ENCODE measurements around the gene IL18BP.

GRCh38 chr11:72002841-72003775 is 4.4 kb downstream of the IL18BP start:
- TF ChIP-seq CTCF (IDR thresholded peaks at IDR 0.05; ENCODE audit: insufficient read depth, low read length, poor library complexity, severe bottlenecking) (no peak), EZH2phosphoT487 (conservative IDR thresholded peaks at IDR 0.05; ENCODE audit: low read length) (no peak)
